ENCODE results near the gene LHFPL3.

Gene LHFPL3

GRCh38 chr7:104469166-104469820 lies 140.9 kb downstream of the LHFPL3 start:
- in situ Hi-C loops (cut with MboI; ENCODE audit: low sequenced_read_pairs) = no loop called here

GRCh38 chr7:104480529-104480928 lies 152.1 kb downstream of the LHFPL3 start:
- in situ Hi-C loops (cut with MboI; ENCODE audit: low sequenced_read_pairs) = no loop called here

- in situ Hi-C loops (cut with MboI; ENCODE audit: low sequenced_read_pairs) = no loop called here
Measured at GRCh38 chr7:104482362-104483037, 154.1 kb downstream of the LHFPL3 start.

- in situ Hi-C loops (cut with MboI; ENCODE audit: low sequenced_read_pairs) = no loop called here
Measured at GRCh38 chr7:104486931-104487330, 158.5 kb downstream of the LHFPL3 start.

- in situ Hi-C loops (cut with MboI; ENCODE audit: low sequenced_read_pairs) = no loop called here
Measured at GRCh38 chr7:104487642-104488041, 159.2 kb downstream of the LHFPL3 start.

- in situ Hi-C loops (cut with MboI; ENCODE audit: low sequenced_read_pairs) = no loop called here
Measured at GRCh38 chr7:104497379-104497967, 169.1 kb downstream of the LHFPL3 start.

- in situ Hi-C loops (cut with MboI; ENCODE audit: low sequenced_read_pairs) = no loop called here
Measured at GRCh38 chr7:104499975-104500374, 171.6 kb downstream of the LHFPL3 start.

GRCh38 chr7:104509874-104510273 lies 181.5 kb downstream of the LHFPL3 start:
- in situ Hi-C loops (cut with MboI; ENCODE audit: low sequenced_read_pairs) = no loop called here

GRCh38 chr7:104524853-104525252 lies 196.4 kb downstream of the LHFPL3 start:
- in situ Hi-C loops (cut with MboI; ENCODE audit: low sequenced_read_pairs) = no loop called here

GRCh38 chr7:104528142-104528541 lies 199.7 kb downstream of the LHFPL3 start:
- in situ Hi-C loops (cut with MboI; ENCODE audit: low sequenced_read_pairs) = no loop called here

GRCh38 chr7:104529567-104529966 lies 201.2 kb downstream of the LHFPL3 start:
- in situ Hi-C loops (cut with MboI; ENCODE audit: low sequenced_read_pairs) = no loop called here

- in situ Hi-C loops (cut with MboI; ENCODE audit: low sequenced_read_pairs) = no loop called here
Measured at GRCh38 chr7:104530251-104530650, 201.8 kb downstream of the LHFPL3 start.

GRCh38 chr7:104534149-104534548 lies 205.7 kb downstream of the LHFPL3 start:
- in situ Hi-C loops (cut with MboI; ENCODE audit: low sequenced_read_pairs) = no loop called here

GRCh38 chr7:104535841-104536240 lies 207.4 kb downstream of the LHFPL3 start:
- in situ Hi-C loops (cut with MboI; ENCODE audit: low sequenced_read_pairs) = no loop called here

GRCh38 chr7:104536956-104537355 lies 208.6 kb downstream of the LHFPL3 start:
- in situ Hi-C loops (cut with MboI; ENCODE audit: low sequenced_read_pairs) = no loop called here

GRCh38 chr7:104538152-104538551 lies 209.7 kb downstream of the LHFPL3 start:
- in situ Hi-C loops (cut with MboI; ENCODE audit: low sequenced_read_pairs) = no loop called here

- in situ Hi-C loops (cut with MboI; ENCODE audit: low sequenced_read_pairs) = no loop called here
Measured at GRCh38 chr7:104541897-104542296, 213.5 kb downstream of the LHFPL3 start.

GRCh38 chr7:104548861-104549260 lies 220.5 kb downstream of the LHFPL3 start:
- in situ Hi-C loops (cut with MboI; ENCODE audit: low sequenced_read_pairs) = no loop called here

- in situ Hi-C loops (cut with MboI; ENCODE audit: low sequenced_read_pairs) = no loop called here
Measured at GRCh38 chr7:104550362-104550761, 222.0 kb downstream of the LHFPL3 start.

GRCh38 chr7:104551226-104551625 lies 222.8 kb downstream of the LHFPL3 start:
- in situ Hi-C loops (cut with MboI; ENCODE audit: low sequenced_read_pairs) = no loop called here

GRCh38 chr7:104552102-104552501 lies 223.7 kb downstream of the LHFPL3 start:
- in situ Hi-C loops (cut with MboI; ENCODE audit: low sequenced_read_pairs) = no loop called here

- in situ Hi-C loops (cut with MboI; ENCODE audit: low sequenced_read_pairs) = no loop called here
Measured at GRCh38 chr7:104553074-104553473, 224.7 kb downstream of the LHFPL3 start.
